OCI-LY3 (cell line): ENCODE results near the gene ARMC10.
"Not testable (repeated sequence)": the region's sequence is repeated elsewhere in the genome, so short reads cannot be mapped to it uniquely, and the experiment has no call there.

ENCODE experiments used
- EZH2phosphoT487 ChIP-seq: fragments of 200-600 bp; shearing (Covaris generic); IDR thresholded peaks from 2 replicates; pipeline ENCODE4 v1.6.1; 2018; ENCODE audit warnings: antibody characterized with exemption, mixed run types, low read depth
- TF ChIP-seq, protein P1 (sequence below): fragments of 200-600, 300-600 bp; sonication (generic); IDR thresholded peaks from 2 replicates; pipeline ENCODE4 v1.5.1; 2014; ENCODE audit warnings: antibody characterized with exemption, low read length, low read depth

DNA sequence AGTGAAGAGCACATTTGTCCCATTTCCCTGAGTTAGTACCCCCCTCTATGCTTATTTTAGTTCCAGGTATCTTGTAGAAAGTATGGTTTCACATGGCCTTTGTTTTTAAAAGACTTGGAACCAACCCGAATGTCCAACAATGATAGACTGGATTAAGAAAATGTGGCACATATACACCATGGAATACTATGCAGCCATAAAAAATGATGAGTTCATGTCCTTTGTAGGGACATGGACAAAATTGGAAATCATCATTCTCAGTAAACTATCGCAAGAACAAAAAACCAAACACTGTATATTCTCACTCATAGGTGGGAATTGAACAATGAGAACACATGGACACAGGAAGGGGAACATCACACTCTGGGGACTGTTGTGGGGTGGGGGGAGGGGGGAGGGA, 20.6 kb downstream of the ARMC10 start:
- TF ChIP-seq EZH2phosphoT487, result not testable (repeated sequence)
- TF ChIP-seq, protein P1, sequence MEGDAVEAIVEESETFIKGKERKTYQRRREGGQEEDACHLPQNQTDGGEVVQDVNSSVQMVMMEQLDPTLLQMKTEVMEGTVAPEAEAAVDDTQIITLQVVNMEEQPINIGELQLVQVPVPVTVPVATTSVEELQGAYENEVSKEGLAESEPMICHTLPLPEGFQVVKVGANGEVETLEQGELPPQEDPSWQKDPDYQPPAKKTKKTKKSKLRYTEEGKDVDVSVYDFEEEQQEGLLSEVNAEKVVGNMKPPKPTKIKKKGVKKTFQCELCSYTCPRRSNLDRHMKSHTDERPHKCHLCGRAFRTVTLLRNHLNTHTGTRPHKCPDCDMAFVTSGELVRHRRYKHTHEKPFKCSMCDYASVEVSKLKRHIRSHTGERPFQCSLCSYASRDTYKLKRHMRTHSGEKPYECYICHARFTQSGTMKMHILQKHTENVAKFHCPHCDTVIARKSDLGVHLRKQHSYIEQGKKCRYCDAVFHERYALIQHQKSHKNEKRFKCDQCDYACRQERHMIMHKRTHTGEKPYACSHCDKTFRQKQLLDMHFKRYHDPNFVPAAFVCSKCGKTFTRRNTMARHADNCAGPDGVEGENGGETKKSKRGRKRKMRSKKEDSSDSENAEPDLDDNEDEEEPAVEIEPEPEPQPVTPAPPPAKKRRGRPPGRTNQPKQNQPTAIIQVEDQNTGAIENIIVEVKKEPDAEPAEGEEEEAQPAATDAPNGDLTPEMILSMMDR, result not testable (repeated sequence)
